ENCODE data around the gene RGS6. TPM values are rescaled to one million over a fixed set of nuclear protein-coding genes. Genes with fewer than 3 reads are reported as not detected.

RGS6 gene
- total RNA-seq, 2 donors from 2014 or later: 0.15 to 0.45 TPM

DNA sequence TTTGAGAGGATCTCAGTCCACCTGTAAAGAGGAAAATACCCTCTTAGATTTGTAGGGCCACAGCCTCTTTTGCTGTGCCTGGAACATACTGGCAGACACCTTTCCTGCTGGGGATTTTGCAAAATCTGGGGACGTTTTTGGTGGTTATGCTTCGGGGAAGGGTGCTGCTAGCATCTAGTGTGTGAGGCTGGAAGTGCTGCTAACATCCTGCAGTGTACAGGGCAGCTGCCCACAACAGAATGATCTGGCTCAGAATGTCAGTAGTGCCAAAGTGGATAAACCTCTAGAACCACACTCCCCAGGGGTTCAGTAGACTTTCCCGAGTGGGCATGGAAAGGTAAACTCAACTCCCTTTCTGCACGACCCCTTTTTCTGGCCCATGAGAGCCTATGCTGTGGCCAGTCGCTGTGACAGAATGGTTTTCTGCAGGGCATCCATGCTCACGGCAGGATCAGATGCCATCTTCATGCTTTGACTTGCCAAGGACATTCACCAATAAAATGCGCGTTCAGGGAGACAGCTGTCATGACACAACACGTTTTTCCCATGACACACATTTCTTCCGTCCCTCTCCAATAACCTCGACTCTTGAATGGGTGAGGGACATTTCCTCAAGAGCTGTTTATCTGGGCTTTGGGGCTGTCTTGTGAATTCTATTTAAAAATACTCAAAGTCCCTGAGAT lies 240.9 kb downstream of the RGS6 start:
- Histone ChIP-seq H3K27me3 (no peaks in the 10 kb centered on the region), H3K9ac (ENCODE audit: low read depth in 2 of 2, low read length in 2 of 2) (no peak overlapping the region), H3K4me1 (no peaks in the 10 kb centered on the region), H3K9me3 (no peaks in the 10 kb centered on the region), H3K4me3 (no peak overlapping the region), H3K27ac (no peak overlapping the region), H3K36me3 (no peaks in the 10 kb centered on the region)
- intact Hi-C loops (cut with DNase I): no loop called here
- DNase-seq: no peak
- TF ChIP-seq, protein P1, sequence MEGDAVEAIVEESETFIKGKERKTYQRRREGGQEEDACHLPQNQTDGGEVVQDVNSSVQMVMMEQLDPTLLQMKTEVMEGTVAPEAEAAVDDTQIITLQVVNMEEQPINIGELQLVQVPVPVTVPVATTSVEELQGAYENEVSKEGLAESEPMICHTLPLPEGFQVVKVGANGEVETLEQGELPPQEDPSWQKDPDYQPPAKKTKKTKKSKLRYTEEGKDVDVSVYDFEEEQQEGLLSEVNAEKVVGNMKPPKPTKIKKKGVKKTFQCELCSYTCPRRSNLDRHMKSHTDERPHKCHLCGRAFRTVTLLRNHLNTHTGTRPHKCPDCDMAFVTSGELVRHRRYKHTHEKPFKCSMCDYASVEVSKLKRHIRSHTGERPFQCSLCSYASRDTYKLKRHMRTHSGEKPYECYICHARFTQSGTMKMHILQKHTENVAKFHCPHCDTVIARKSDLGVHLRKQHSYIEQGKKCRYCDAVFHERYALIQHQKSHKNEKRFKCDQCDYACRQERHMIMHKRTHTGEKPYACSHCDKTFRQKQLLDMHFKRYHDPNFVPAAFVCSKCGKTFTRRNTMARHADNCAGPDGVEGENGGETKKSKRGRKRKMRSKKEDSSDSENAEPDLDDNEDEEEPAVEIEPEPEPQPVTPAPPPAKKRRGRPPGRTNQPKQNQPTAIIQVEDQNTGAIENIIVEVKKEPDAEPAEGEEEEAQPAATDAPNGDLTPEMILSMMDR (IDR thresholded peaks at IDR 0.05): no peak

DNA sequence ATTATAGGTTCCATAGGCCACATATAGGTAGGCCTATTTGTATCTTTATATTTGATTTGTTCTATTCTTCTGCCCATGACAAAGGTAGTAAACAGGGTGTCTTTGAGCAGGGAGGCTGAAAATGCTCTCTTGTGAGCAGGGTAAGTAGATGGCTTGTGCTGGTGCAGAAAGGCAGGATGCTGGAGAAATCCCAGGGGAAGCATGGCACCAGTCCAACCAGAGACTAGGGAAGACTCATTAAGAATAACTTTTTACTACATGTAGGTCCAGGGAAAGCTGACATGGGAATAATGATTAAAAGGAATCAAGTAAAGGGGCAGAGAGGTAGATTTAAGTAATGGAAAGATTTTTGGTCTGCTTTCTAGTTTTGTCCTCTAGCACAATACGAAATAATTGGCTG lies 245.0 kb downstream of the RGS6 start:
- TF ChIP-seq, protein P1 (IDR thresholded peaks at IDR 0.05): no peak
- Histone ChIP-seq H3K4me1 (no peaks in the 10 kb centered on the region), H3K4me3 (no peak overlapping the region), H3K27me3 (no peaks in the 10 kb centered on the region), H3K9me3 (no peaks in the 10 kb centered on the region), H3K36me3 (no peaks in the 10 kb centered on the region), H3K27ac (no peak overlapping the region), H3K9ac (ENCODE audit: low read depth in 2 of 2, low read length in 2 of 2) (no peak overlapping the region)
- no peak for DNase-seq
- intact Hi-C loops (cut with DNase I): no loop called here

DNA sequence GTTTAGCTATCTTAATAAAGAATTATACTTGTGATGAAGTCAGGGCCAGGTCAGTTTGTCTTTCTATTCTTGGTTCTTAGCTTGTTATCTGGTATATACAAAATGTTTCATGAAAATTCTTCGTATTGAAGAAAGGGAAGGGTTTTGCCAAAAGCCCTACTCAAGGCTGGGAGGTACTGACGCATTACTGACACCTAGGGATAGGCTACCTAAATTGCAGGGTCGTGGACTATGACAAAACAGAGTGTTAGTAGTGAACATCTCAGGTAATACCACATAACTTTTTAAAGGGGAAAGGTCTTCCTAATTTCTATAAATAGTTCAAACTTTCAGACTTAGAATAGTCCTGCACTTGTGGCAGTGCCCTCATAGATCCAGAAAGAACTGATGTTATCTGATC lies 246.3 kb downstream of the RGS6 start:
- TF ChIP-seq, protein P1 (IDR thresholded peaks at IDR 0.05): no peak
- H3K4me1 ChIP-seq: no peaks in the 10 kb centered on the region
- H3K36me3 ChIP-seq: no peaks in the 10 kb centered on the region
- no peak overlapping the region for H3K4me3 ChIP-seq
- no peak overlapping the region for H3K9ac ChIP-seq (ENCODE audit: low read depth in 2 of 2, low read length in 2 of 2)
- intact Hi-C loops (cut with DNase I): no loop called here
- no peaks in the 10 kb centered on the region for H3K9me3 ChIP-seq
- no peak for DNase-seq
- H3K27me3 ChIP-seq: no peaks in the 10 kb centered on the region
- no peak overlapping the region for H3K27ac ChIP-seq

DNA sequence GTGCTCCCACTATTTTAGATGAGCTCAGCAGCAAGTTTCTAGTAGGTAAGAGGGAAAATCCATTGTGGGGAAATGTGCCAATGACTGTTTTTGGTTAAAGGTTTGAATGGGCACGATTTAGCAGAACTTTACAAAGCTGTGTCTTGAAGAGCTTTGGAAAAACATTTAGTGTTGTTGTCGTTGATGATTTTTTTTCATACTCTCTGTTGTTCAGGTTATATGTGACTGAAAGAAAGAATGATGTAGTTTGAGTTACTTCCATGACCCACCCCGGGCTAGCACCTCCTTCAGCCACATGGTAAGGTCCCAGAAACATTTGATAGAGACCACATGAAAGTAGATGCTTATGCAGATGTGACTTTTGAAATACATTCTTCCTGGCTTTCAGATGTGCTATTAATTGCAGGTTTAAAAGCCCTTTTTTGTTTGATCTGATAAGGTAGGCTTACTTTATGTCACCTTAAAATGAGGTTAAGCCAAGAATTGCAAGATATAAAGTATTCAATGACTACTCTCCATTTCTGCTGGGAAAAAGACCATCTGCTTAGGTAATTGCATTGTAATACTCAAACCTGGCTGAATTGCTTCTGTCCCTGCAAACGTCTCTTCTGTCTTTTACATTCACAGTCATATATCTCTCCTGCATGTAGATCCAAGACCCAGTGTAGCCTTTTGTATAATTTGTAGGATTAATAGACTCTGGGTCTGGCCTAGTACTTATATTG lies 250.6 kb downstream of the RGS6 start:
- DNase-seq: no peak
- Histone ChIP-seq H3K4me1 (no peaks in the 10 kb centered on the region), H3K36me3 (no peaks in the 10 kb centered on the region), H3K4me3 (no peak overlapping the region), H3K27ac (no peak overlapping the region), H3K27me3 (no peaks in the 10 kb centered on the region), H3K9ac (ENCODE audit: low read depth in 2 of 2, low read length in 2 of 2) (no peak overlapping the region), H3K9me3 (no peaks in the 10 kb centered on the region)
- TF ChIP-seq, protein P1 (IDR thresholded peaks at IDR 0.05): no peak
- intact Hi-C loops (cut with DNase I): no loop called here

DNA sequence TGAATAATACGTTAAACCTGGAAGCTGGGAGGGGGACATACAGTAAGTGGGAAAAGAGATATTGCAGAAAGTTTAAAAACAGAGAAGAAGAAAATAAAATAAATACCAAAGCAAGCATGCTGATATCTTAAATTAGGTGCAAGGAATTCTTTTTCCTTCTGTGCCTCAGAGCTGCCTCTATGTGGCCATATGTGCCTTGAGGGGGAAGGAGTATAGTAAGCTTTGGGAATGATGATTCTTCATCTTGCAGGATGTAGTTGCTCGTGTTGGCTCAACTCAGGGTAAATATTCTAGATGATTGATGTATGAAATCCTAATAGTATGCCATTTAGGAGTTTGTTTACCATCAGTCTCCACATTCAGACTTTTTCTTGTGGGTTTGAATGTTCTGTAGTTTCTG lies 251.4 kb downstream of the RGS6 start:
- Histone ChIP-seq H3K9ac (ENCODE audit: low read depth in 2 of 2, low read length in 2 of 2) (no peak overlapping the region), H3K27me3 (no peaks in the 10 kb centered on the region), H3K27ac (no peak overlapping the region), H3K36me3 (no peaks in the 10 kb centered on the region), H3K4me3 (no peak overlapping the region), H3K4me1 (no peaks in the 10 kb centered on the region), H3K9me3 (no peaks in the 10 kb centered on the region)
- TF ChIP-seq, protein P1 (IDR thresholded peaks at IDR 0.05): no peak
- DNase-seq: no peak
- intact Hi-C loops (cut with DNase I): no loop called here

Data from colonic mucosa (tissue), 4 donors.